ENCODE data around the gene CKAP2.
A peak's percentile ranks its signal among the peaks of the same experiment; 100 is the strongest.
"Not testable (repeated sequence)": the region's sequence is repeated elsewhere in the genome, so short reads cannot be mapped to it uniquely, and the experiment has no call there.

Gene CKAP2

GRCh38 chr13:52510221-52510797 is 55.0 kb downstream of the CKAP2 start:
- H3K4me2 ChIP-seq (ENCODE audit: low read length); H3K9ac ChIP-seq (ENCODE audit: low read length); H4K12ac ChIP-seq (ENCODE audit: low read depth, low read length); H3K4me3 ChIP-seq (ENCODE audit: low read depth, low read length); H2AFZ ChIP-seq (ENCODE audit: insufficient read depth, low read length, poor library complexity); H3K18ac ChIP-seq (ENCODE audit: low read length); H2AK5ac ChIP-seq (ENCODE audit: low read length); H2BK120ac ChIP-seq (ENCODE audit: insufficient read depth, low read length, poor library complexity); H3K23ac ChIP-seq (ENCODE audit: low read length); H3K79me2 ChIP-seq (ENCODE audit: control insufficient read depth, insufficient read depth, low read length, poor library complexity); H3K9me3 ChIP-seq (ENCODE audit: insufficient read depth, low read depth, low read length); H3K36me3 ChIP-seq (ENCODE audit: control insufficient read depth in 1 of 2, insufficient read depth in 2 of 2, low read length in 2 of 2); H3K4me1 ChIP-seq (ENCODE audit: control insufficient read depth in 1 of 2, insufficient read depth in 2 of 2, low read length in 2 of 2); H3K14ac ChIP-seq (ENCODE audit: low read length); H3K79me1 ChIP-seq (ENCODE audit: low read length); H2BK12ac ChIP-seq (ENCODE audit: low read length); H3K27me3 ChIP-seq (ENCODE audit: insufficient read depth, low read length); H2BK5ac ChIP-seq (ENCODE audit: low read depth, low read length, poor library complexity); H4K8ac ChIP-seq (ENCODE audit: low read depth, low read length); H3K4ac ChIP-seq (ENCODE audit: low read depth, low read length); H4K91ac ChIP-seq (ENCODE audit: low read depth, low read length); H3K27ac ChIP-seq (ENCODE audit: low read depth, low read length): not testable (repeated sequence)
- no CpG with 5 or more reads among the region's 3 CpGs for WGBS (ENCODE audit: extremely low coverage, insufficient coverage, insufficient read length)
- peak; percentile 46 to 58 for DNase-seq

- no CpG with 5 or more reads among the region's 4 CpGs for WGBS (ENCODE audit: extremely low coverage, insufficient coverage, insufficient read length)
- not testable (repeated sequence) for H3K79me1 ChIP-seq (ENCODE audit: low read length)
Measured at GRCh38 chr13:52511598-52511997, 56.3 kb downstream of the CKAP2 start.

GRCh38 chr13:52513957-52514596 is 58.8 kb downstream of the CKAP2 start:
- H3K18ac ChIP-seq (ENCODE audit: low read length); H3K14ac ChIP-seq (ENCODE audit: low read length); H3K4me2 ChIP-seq (ENCODE audit: low read length); H3K9me3 ChIP-seq (ENCODE audit: insufficient read depth, low read depth, low read length); H4K8ac ChIP-seq (ENCODE audit: low read depth, low read length); H3K4ac ChIP-seq (ENCODE audit: low read depth, low read length); H2BK12ac ChIP-seq (ENCODE audit: low read length); H3K79me2 ChIP-seq (ENCODE audit: control insufficient read depth, insufficient read depth, low read length, poor library complexity); H2AFZ ChIP-seq (ENCODE audit: insufficient read depth, low read length, poor library complexity); H4K91ac ChIP-seq (ENCODE audit: low read depth, low read length); H3K9ac ChIP-seq (ENCODE audit: low read length); H3K27ac ChIP-seq (ENCODE audit: low read depth, low read length); H3K23ac ChIP-seq (ENCODE audit: low read length); H2BK5ac ChIP-seq (ENCODE audit: low read depth, low read length, poor library complexity); H2BK120ac ChIP-seq (ENCODE audit: insufficient read depth, low read length, poor library complexity); DNase-seq; H3K4me3 ChIP-seq (ENCODE audit: low read depth, low read length); H2AK5ac ChIP-seq (ENCODE audit: low read length); H3K4me1 ChIP-seq (ENCODE audit: control insufficient read depth in 1 of 2, insufficient read depth in 2 of 2, low read length in 2 of 2); H4K12ac ChIP-seq (ENCODE audit: low read depth, low read length); H3K36me3 ChIP-seq (ENCODE audit: control insufficient read depth in 1 of 2, insufficient read depth in 2 of 2, low read length in 2 of 2); H3K27me3 ChIP-seq (ENCODE audit: insufficient read depth, low read length); H3K79me1 ChIP-seq (ENCODE audit: low read length): not testable (repeated sequence)
- WGBS (ENCODE audit: extremely low coverage, insufficient coverage, insufficient read length) = no CpG with 5 or more reads among the region's 6 CpGs

More at GRCh38 chr13:52511598-52511997, 56.3 kb downstream of the CKAP2 start:
- not testable (repeated sequence) for H2BK120ac ChIP-seq (ENCODE audit: insufficient read depth, low read length, poor library complexity); H4K8ac ChIP-seq (ENCODE audit: low read depth, low read length); H4K91ac ChIP-seq (ENCODE audit: low read depth, low read length); H3K4ac ChIP-seq (ENCODE audit: low read depth, low read length); H3K27me3 ChIP-seq (ENCODE audit: insufficient read depth, low read length); H3K14ac ChIP-seq (ENCODE audit: low read length); H3K79me2 ChIP-seq (ENCODE audit: control insufficient read depth, insufficient read depth, low read length, poor library complexity); H3K4me2 ChIP-seq (ENCODE audit: low read length); H3K9me3 ChIP-seq (ENCODE audit: insufficient read depth, low read depth, low read length); H3K18ac ChIP-seq (ENCODE audit: low read length); DNase-seq; H2AFZ ChIP-seq (ENCODE audit: insufficient read depth, low read length, poor library complexity); H3K23ac ChIP-seq (ENCODE audit: low read length); H3K4me3 ChIP-seq (ENCODE audit: low read depth, low read length); H3K4me1 ChIP-seq (ENCODE audit: control insufficient read depth in 1 of 2, insufficient read depth in 2 of 2, low read length in 2 of 2); H2AK5ac ChIP-seq (ENCODE audit: low read length); H3K9ac ChIP-seq (ENCODE audit: low read length); H4K12ac ChIP-seq (ENCODE audit: low read depth, low read length); H2BK12ac ChIP-seq (ENCODE audit: low read length); H3K27ac ChIP-seq (ENCODE audit: low read depth, low read length); H2BK5ac ChIP-seq (ENCODE audit: low read depth, low read length, poor library complexity); H3K36me3 ChIP-seq (ENCODE audit: control insufficient read depth in 1 of 2, insufficient read depth in 2 of 2, low read length in 2 of 2)

GRCh38 chr13:52523323-52523722 is 68.0 kb downstream of the CKAP2 start:
- not testable (repeated sequence) for H2BK120ac ChIP-seq (ENCODE audit: insufficient read depth, low read length, poor library complexity); H4K12ac ChIP-seq (ENCODE audit: low read depth, low read length); H3K4me1 ChIP-seq (ENCODE audit: control insufficient read depth in 1 of 2, insufficient read depth in 2 of 2, low read length in 2 of 2); H3K18ac ChIP-seq (ENCODE audit: low read length); H3K79me2 ChIP-seq (ENCODE audit: control insufficient read depth, insufficient read depth, low read length, poor library complexity); H3K9me3 ChIP-seq (ENCODE audit: insufficient read depth, low read depth, low read length); H3K9ac ChIP-seq (ENCODE audit: low read length); H4K91ac ChIP-seq (ENCODE audit: low read depth, low read length); H3K4me3 ChIP-seq (ENCODE audit: low read depth, low read length); H2AFZ ChIP-seq (ENCODE audit: insufficient read depth, low read length, poor library complexity); H2BK12ac ChIP-seq (ENCODE audit: low read length); H4K8ac ChIP-seq (ENCODE audit: low read depth, low read length); H3K23ac ChIP-seq (ENCODE audit: low read length); DNase-seq; H3K36me3 ChIP-seq (ENCODE audit: control insufficient read depth in 1 of 2, insufficient read depth in 2 of 2, low read length in 2 of 2); H3K14ac ChIP-seq (ENCODE audit: low read length); H3K27ac ChIP-seq (ENCODE audit: low read depth, low read length); H3K27me3 ChIP-seq (ENCODE audit: insufficient read depth, low read length); H2AK5ac ChIP-seq (ENCODE audit: low read length); H2BK5ac ChIP-seq (ENCODE audit: low read depth, low read length, poor library complexity); H3K4me2 ChIP-seq (ENCODE audit: low read length); H3K4ac ChIP-seq (ENCODE audit: low read depth, low read length); H3K79me1 ChIP-seq (ENCODE audit: low read length)
- WGBS (ENCODE audit: extremely low coverage, insufficient coverage, insufficient read length) = no CpG with 5 or more reads among the region's 6 CpGs

All from trophoblast cell (in vitro differentiated cells and primary cell).